Measurements from ENCODE around the gene GRAMD1B.

GRAMD1B gene

DNA sequence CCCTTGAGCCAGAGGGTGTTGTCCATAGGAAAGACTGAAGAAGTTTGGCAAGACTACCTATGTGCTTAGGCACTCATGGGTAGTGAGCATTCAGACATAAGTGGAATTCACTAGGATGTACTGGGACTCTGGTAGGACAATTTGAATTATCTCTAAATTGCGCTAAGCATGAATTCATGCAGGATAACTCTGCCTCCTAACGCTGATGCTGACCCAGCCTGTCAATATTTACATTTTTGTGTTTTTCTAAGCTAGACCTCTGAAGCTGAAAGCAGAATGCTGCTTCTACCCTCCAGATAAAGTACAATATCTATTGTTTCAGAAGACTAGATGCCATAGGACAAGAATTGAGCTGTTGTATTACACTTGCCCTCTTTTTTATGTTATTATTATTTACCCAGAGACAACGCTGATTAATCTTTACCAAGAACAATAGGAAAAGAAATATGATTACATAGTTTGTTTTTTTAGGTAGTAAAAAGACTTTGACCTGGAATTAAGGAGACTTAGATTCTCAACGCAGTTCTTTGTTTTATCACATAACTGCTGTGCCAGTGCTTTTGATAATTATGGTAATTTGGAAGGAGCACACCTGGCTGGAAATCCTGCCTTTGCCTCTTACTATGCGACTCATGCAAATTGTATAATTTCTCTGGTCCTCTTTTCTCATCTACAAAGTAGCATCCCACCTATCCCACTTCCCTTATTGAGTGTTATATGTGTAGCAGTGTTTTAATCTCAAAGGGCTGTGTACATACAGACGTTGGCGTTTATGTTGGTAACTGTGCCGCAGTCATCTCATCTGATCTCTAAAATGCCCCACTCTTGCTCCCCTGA is 21.2 kb upstream of the GRAMD1B start:
- DNase-seq (ENCODE audit: extremely low spot score, insufficient read length, low read depth) = no peak
- FAIRE-seq = no peak

DNA sequence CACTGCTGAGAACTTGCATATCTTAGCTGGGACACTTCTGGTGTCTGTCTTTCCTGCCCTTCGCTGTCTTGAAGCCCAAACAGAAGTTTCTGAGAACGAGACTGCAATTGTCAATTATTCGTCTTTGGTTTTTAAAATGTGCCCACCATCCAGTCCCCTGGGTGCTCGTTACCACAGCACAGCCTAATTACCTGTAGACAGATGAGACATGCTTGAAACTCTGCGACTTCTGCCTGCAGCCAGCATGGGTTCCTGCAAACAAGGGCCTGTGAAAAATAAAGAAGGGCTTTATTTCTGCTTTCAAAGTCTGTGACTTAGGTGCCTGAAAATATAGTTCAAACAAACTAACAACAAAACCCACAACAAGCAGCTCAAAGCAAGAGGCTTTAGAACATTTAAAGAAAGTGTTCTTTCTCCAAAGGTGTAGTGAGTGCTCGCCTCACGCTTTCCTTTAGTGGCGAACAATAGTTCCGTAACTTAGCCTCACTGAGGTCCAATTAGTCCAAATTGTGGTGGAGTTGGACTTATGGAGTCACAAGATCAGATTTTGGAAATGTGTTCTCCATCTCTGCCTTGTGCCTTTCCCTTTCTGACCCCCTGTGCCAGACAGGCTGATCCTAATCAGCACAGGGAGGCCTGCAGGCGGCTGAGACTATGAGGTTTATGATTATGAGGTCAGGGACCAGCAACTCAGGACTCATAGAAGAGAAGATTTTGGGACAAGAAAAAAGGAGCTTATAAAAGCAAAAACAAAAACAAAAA is 20.4 kb upstream of the GRAMD1B start:
- DNase-seq (ENCODE audit: extremely low spot score, insufficient read length, low read depth) (no peak), FAIRE-seq (no peak)

DNA sequence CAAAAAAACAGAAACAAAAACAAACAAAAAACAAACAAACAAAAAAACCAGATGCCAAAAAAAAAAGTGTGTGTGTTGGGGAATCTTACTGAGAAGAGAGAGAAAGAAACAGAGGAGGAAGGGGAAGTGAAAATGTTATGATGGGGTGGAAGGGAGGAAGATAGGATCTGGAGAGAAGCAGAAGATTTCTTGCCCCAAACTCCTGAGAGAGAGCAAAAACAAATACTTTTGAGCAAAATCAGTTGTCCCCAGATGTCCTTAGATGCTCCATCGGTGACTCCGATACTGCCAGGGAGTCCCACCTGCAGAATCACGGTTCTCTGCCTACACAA is 19.9 kb upstream of the GRAMD1B start:
- no peak for DNase-seq (ENCODE audit: extremely low spot score, insufficient read length, low read depth)

DNA sequence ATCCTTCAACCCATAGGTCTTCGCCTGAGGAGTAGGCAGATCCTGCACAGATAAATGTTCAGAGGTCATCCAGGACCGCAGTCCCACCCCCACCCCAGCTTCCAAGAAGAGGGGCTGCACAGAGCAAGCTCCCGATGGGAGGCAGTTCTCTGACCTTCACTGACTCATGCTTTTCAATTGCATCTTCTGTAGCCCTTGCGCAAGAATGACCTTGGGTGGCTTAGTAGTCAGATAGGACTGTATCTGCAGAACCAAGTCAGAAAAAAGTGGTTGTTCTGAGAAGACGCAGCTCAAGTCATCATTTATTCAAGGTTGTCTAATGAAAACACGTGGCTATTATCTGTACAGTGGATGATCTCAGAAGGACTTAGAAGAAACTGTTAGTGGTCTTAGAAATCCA is 16.4 kb upstream of the GRAMD1B start:
- DNase-seq (ENCODE audit: extremely low spot score, insufficient read length, low read depth) (no peak), FAIRE-seq (no peak)

More for the DNA sequence above, 19.9 kb upstream of the GRAMD1B start:
- FAIRE-seq = no peak

DNA sequence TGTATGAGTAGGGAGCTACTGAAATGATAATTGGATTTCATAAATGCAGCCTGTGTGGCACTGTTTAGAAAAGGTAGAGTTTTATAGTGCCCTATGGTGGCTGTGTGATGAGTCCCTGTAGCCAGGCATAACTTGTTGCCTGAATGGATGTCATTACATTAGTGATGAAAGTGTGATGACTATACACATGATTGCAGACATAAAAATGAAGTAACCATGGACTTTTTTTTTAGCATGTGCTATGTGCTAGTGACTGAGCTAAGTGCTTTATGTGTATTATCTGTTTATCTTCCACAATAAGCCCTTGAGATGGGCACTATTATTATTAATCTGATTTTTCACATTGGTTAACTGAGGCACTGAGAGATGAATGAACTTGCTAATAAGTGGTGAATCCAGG is 13.5 kb upstream of the GRAMD1B start:
- no peak for DNase-seq (ENCODE audit: extremely low spot score, insufficient read length, low read depth)
- FAIRE-seq = no peak

DNA sequence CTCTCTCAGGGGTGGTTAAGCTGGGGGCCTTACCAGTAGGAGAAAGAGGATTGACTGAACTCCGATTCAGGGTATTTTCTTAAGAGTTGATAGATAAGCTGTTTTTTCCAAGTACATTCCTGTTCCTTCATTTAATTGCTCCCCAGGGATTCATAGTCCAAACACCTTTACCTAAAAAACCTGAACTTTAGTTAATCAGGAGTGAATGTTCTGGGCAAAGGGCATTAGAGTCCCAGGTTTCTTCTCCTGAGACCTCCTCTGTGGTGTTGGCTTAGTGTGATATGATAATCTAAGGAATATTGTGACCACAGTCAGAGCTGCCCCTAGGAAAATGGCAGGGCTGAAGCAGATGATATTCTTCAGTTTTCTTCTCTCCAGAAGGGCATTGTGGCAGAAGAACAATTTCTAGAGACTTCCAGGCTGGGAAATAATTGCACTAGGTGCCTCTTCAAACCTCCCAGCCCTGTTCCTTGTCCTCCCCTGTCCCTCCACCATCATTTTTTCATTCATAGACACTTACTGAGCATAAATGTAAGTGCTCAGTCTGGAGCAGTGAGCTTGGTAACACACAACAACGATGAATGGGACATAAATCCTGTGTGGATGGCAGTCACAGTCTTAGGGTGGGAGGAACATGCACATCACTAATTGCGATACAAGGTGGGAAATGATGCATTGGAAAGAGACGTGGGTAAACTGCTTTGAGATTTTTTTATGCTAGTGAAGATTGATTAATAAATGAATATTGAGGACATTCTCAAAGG is 11.5 kb upstream of the GRAMD1B start:
- no peak for FAIRE-seq

DNA sequence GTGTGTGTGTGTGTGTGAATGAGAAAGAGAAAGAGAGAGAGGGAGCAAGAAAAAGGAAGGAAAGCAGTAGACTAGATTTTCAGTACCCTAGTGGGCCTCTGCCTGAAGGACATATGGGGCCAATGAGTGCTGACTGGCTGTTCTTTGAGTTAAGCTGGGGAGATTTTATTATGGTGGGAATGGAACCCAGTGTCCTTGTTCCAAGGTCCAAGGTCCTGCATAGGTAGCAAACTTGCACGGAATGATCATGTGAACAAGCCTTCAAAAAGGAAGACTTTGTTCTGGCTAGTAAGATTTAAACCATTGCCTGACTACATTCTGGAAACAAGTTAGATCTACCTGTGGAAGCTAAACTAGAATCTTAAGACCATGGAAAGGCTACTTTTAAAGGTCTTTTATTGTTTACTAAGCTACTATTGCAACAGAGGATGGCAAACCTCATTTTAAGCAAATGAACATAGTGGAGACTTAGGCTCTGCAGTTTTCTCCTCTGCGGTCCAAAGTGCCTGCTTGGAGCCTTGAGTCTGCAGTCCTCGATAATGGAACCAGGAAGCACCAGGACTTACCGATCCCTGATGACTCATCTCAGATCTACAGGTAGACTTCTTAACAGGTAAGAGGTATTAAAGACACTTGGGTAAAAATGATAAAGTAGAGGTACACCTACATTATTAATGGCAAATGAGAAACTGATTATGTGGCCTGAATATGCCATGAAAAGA is 10.2 kb upstream of the GRAMD1B start:
- FAIRE-seq (no peak), DNase-seq (ENCODE audit: extremely low spot score, insufficient read length, low read depth) (no peak)

More for the DNA sequence above, 11.5 kb upstream of the GRAMD1B start:
- no peak for DNase-seq (ENCODE audit: extremely low spot score, insufficient read length, low read depth)

DNA sequence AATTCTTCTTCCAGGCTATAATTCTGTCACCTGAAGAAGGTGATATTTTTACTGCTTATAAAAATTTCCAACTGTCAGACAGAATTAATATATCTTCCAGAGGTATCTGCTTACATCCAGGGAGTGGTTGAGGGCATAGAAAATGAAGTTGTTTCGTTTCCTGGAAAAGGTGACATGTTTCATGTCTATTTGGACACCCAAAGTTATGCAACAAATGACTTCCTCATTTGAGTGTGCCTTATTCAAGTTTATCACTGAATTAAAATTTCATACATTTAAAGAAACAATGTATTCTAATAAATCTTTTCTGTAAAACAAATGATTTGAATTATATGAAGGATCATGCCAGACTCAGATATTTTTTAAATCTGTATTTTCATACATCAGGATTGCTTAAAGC is 8.5 kb upstream of the GRAMD1B start:
- FAIRE-seq (no peak), DNase-seq (ENCODE audit: extremely low spot score, insufficient read length, low read depth) (no peak)

DNA sequence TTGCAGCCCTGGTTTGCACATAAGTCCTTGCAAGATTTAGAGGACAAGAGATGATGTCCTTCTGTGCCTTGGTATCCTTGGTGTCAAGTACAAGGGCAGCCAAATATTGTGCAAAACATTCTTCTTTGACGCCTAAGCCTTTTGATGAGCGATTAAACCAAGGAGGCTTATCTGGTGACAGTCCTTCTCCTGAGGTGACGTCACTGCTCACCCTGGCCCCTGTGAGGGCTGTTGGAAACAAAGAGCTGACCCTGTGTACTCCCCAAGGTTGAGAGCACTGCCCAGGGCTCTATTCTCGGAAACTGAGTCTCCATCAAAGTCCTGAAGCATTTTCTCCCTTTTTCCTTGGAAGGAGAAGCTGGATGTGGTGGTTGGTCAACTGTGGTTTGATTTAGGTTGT is 4.7 kb upstream of the GRAMD1B start:
- FAIRE-seq (no peak), DNase-seq (ENCODE audit: extremely low spot score, insufficient read length, low read depth) (no peak)

DNA sequence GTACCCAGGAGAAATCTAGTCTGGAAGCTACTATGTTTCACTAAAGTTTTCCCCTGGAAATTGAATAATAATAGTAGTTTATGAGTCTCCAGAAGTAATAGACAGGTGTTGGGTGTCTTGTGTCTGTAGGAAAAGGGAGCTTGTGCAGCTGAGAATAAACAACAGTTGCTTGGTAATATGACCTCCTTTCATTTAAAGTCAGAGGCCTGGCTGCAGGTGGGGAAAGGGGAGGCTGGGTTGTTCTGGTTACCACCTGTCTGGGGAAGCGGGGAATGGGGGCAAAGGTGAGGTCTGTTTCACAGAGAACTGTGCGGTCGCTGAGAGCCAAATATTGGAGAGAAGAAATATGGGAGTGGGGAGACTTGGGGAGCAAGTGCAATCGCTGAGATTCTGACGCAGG is 3.3 kb upstream of the GRAMD1B start:
- FAIRE-seq = no peak
- DNase-seq (ENCODE audit: extremely low spot score, insufficient read length, low read depth) = no peak

DNA sequence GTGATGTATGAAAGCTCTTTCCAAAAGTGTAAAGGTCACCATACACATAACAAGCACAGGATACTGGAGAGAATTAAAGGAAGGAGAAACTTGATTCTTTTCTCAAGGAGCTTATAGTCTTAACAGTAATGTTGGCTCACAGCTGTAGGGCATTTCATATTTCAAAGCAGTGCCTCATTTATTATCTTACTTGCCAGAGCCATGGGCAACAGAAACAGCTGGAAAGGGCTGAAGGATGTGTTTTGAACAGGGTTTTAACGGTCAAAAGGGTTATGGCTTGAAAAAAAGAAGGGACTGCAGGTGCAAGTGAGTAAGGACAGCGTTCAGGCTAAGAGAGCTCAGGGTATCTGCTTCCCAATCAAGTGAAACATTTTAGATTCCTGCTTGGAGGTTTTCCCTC is 2.7 kb upstream of the GRAMD1B start:
- DNase-seq (ENCODE audit: extremely low spot score, insufficient read length, low read depth) (no peak), FAIRE-seq (no peak)

DNA sequence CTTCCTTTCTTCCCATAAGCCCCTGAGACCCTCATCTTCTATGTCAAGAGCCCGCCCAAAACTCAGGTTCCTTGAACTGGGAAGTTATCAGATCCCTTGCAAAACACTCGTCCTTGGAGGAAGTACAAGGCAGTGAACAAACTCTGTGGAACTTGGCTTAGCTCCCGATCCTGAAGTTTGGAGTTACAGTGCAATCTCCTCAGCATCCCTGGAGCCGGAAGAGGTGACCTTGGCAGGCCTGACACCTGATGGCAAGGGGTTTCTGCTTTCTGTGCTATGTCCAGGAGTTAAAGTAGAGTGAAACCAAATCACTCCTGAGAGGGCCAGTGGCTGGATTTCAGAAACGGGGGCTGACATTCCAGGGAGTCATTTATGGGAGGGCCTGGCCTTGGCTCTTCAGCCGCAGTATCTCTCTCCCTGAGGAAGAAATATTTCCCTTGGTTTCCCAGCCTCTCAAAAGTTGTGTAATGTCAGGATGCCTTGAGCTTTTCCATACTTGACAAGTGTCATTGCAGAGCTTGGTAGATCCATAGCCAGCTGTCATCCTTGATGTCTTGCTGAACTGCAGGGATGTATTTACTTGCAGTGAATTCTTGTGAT is 1.9 kb upstream of the GRAMD1B start:
- no peak for FAIRE-seq

DNA sequence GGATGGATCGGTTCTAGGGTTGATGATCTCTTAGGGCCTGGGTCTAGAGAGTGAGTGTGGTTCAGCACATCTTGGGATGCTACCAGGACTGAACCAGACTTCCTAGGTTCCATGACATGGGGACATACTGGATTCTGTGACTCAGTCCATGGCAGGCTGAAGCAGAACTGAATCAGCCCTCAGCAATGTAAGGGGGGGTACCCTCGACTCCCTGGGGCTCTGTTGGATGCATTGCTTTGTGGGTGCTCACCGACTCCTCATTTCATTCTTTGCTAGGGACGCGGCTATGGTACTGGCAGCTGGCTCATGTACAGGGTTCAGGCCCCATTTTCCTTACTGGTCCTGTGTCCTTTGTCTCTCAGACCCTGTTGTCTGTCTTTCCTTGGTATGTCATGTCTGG is 733 bp upstream of the GRAMD1B start:
- FAIRE-seq (no peak), DNase-seq (ENCODE audit: extremely low spot score, insufficient read length, low read depth) (no peak)

More for the DNA sequence above, 1.9 kb upstream of the GRAMD1B start:
- no peak for DNase-seq (ENCODE audit: extremely low spot score, insufficient read length, low read depth)

DNA sequence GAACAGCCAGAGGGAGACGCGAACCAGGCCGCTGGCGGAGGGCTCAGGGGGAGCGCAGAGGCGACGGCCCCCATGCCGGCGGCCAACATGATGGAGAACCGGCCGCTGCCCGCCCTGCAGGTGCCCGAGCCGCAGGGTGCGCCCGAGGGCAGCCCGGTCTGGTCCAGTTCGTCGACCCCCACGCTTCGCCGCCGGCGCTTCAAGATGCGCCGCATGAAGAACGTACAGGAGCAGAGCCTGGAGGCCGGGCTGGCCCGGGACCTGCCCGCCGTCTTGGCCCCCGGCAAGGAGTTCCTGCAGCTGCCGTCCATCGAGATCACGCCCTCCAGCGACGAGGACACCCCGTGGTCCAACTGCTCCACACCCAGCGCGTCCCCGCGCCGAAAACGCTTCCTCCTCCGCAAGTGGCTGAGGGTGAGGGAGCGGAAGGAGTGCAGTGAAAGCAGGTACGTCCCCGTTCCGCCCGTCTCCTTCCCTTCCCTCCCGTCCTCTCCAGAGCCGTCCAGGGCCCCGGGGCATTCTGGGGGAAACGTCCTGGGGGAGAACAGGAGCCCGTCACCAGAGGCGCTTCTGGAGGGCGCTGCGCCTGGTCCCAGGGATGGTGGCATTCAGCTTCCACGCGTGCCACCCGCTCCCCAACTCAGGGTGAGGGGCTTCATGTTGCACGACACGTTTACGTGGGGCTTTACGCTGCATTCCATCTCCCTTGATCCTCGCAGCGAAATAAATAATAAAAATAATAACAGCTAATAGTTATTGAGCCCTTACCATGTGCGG is 840 bp downstream of the GRAMD1B start:
- DNase-seq (ENCODE audit: extremely low spot score, insufficient read length, low read depth) (no peak), FAIRE-seq (peak; percentile 52)

DNA sequence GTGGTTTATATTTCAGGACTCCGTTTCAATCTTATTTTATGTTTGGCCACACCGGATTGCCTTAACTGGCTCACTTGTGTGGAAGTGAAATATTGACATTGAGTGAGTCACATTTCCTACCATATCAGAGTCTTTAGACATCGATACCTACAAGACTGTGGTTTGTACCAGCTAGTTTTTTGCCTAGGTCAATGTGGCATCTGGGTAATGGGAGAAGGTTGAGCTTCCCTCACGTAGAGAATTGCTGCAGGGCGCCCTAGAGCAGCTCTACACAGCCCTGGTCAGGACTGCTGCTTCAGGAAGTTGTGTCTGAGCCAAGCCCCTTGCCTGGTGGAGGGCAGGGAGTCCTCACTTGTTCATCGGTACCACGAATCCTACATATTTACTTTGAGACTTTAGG is 1.6 kb downstream of the GRAMD1B start:
- DNase-seq (ENCODE audit: extremely low spot score, insufficient read length, low read depth) (no peak), FAIRE-seq (no peak)

DNA sequence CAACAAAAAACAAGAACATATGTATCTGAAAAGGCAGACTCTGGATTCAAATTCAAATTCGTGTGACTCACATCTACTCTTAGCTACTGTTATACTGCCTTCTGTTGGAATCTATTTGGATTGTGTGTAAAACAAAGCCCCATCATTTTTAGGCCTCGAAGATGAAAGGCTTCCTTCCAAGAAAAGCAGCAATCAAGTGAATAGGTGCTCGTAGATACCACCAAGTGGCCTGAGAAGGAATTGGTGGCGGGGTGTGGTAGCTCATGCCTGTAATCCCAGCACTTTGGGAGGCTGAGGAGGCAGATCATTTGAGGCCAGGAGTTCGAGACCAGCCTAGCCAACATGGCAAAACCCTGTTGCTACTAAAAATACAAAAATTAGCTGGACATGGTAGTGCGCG is 4.2 kb downstream of the GRAMD1B start:
- no peak for DNase-seq (ENCODE audit: extremely low spot score, insufficient read length, low read depth)
- no peak for FAIRE-seq

DNA sequence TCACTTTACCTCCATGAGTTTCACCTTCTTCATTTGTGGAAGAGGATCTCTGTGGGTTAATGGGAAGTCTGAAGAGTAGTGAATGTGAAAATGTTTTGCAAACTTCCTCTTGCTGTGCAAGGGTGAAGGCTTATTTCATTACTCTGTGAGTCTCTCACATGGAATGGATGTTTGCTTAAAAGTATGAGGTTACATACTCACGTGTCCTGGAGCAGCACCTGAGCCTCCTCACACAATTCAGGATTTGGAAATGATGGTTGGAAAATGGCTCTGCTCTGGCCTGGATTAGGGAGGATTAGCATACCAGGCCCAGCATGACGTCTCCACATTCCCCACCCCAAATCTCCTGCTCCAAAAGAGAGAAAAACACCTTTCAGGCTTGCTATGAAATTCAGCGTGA is 4.8 kb downstream of the GRAMD1B start:
- FAIRE-seq = no peak
- no peak for DNase-seq (ENCODE audit: extremely low spot score, insufficient read length, low read depth)

DNA sequence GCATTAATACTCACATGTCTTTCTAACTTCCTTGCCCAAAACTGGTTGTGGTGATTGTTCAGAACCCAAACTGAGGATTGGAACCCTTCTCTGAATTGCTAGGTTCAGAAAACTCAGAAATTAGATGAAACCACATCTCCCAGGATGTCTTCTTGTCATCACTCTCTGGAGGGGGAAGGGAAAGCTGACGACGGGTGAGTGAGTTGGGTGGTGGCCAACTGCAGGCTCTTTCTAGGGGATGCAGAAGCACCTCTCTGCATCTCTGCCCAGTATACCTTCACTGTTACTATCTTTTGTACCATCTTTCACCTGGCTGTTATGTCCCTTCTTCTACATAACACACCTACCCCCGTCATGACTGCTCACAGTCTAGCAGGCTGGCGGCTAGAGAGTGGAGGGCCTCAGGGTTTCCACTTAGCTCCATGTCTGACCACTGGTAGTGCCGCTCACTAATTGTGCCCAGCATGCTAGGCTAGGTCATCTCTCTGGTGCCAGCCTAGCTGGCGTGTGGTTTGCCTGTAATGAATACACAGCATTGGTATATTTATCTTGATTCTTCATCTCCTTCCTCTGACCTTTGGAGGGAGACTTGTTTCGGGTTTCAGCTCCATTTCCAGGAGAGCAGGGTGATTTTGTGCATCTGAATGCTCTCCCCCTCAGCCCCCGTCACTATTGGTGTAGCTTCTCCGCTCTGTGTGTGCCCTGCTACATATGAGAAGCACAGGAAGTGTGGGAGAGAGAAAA is 7.3 kb downstream of the GRAMD1B start:
- DNase-seq (ENCODE audit: extremely low spot score, insufficient read length, low read depth) (no peak), FAIRE-seq (no peak)
